ENCODE results near the gene NFATC1.

The NFATC1 gene

DNA sequence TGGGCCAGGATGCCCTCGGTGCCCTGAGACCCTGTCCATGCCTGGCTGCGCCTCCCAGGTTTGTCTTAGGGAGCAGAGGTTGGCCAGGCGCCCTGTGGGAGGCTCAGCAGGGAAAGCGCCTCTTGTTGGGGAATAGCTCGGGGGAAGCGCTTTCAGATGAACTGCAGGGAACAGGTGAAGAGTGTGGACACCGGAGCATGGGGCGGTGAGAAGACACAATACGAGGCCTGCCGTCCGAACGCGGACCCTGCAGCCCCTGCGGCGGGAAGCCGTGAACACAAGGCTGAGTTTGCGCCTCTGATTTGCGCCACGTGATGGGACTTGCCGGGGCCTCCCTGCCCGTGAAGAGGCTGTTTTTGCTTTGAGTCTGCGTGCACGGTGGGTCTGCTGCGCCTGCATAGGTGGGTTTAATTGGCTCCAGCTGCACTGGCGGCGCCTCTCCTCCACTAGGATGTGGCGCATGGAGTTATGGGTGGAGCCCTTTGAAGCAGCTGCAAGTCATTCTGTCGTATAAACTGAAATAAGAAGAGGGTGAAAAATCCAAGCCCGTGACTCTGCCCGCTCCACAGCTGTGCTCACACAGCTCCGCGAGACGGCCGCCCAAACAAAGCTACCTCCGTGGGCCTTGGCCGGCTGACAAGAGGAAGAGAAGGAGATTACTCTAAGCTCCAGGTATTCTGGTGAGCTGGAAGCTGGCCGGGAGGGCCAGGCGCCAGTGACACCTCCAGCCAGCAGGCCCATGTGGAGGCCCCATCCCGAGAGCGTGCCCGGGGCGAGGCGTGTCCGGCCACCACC, 180.4 kb downstream of the NFATC1 start:
- DNase-seq: peak in 1 of 14 donors; percentile 54

DNA sequence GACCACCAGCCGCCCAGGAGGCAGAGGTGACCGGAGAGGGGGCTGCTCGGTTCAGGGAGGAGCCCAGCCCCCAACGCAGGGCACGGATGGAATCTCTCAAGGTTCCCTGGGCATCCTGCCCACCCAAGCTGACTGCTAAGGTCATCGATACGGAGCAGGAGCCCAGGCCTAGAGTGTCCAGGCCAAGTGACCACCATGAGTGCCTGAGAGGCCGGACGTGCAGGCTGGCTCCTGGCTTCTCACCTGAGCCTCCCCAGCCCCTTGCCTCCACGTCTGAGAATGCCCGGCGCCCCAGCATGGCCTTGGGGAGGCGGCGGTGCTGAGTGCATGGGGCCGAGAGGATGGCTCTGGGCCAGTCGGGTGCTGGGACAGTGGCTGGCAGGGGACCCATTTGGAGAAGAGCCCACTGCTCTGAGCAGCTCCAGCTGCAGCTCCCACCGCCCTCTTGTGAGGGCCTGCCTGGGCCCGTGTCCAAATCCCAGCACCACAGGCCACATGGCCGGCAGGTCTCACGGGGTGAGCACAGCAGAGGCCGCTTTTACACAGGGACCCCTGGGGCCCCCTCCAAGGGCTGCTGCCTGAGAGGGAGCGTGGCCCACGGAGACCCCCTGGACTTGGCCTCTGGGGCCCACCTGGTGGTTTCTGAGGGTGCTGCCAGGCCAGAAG, 181.1 kb downstream of the NFATC1 start:
- DNase-seq: peak in 12 of 14 donors; percentile 6 to 88 (median 65)

DNA sequence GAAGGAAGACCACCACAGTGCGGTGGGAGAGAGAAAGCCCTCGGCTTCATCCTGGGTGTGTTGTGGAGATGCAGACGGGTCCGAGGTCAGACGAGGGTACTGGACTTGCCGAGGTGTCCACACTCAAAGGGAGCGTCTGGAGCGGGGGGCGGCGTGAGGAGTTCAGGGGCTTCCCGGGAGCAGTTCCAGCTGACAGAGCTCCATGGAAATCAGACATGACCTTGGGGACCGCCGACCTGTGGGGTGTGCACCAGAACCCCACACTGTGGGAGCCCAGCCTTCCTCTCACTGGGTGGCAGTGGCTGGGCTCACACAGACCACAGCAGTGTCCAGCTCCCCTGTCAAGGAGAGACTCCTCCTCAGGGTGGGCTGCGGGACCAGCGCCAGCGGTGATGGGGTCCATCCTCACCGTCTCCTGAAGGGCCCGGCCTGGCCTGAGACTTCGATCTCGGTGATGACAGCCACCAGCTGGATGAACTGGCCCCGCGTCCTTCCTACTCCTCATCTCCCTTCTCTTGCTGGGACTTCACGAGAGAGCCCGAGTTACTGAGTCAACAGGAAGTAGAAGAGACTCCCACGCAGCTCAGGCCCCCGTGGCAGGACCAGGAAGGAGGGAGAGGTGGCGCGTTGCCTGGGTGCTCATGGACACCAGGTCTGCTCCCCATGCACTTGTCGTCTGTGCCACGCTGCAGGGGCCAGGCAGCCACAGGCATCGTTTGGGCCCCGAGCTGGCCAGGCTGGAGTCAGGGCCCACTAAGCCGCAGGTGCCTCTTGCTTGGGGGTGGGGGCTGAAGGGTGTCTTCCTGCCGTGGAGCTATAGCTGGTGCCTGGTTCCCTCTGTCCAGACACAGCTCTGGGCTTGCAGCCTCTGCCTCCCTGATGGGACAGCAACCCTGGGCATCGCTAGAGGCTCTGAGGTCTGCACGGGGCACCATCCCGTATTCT, 182.0 kb downstream of the NFATC1 start:
- DNase-seq: no peak

DNA sequence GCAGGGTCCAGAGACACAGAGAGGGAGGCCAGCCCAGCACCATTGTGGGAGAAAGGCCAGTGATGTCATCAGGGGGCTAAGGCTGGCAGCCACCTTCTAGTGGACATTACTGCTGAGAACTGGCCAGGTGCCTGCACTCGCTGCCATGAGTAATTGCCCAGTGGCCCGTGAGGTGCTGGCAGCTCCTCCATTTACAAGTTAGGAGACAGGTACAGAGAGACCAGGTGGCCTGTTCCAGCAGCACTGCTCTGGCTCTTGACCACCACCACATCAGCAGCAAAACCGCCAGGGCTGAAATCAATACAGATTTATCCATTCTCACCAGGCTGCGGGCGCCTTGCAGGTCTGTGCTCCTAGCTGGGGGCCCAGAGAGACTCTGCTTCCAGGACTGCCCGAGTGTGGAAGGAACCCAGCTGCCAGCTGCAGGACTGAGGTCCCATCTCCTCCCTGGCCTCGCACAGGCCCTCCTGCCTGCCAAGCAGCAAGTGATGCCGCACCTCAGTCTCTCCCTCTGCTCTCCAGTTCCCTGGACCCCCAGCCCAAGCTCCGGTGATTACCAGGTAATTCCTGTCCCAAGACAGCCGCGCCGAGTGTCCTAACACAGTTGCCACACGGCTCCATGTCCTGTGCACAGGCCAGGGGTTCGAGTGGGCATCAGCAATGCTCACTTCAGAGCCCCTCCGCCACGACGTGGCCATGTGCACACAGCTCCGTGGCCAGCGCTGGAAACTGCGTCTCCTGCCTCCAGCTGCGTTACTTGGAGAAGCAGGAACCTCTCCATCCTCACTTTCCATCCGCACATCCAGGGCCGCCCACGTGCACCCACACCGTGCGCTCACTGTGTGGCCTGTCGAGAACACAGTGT, 182.9 kb downstream of the NFATC1 start:
- DNase-seq: no peak

Measured in C1 segment of cervical spinal cord (tissue), 14 donors.